NCI-H446 treated with DMSO at 0.1 percent for 48 hours (cell line): ENCODE data around the gene VIPR2.

ENCODE experiments used
- DNase-seq: peaks from one replicate; lab custom pipeline; 2025; lab: John Stamatoyannopoulos, UW

VIPR2 gene

GRCh38 chr7:159158125-159158887 is 13.6 kb upstream of the VIPR2 start:
- DNase-seq, result no peak

- DNase-seq, result no peak
Measured at GRCh38 chr7:159157714-159158113, 13.0 kb upstream of the VIPR2 start.

- DNase-seq, result no peak
Measured at GRCh38 chr7:159156436-159157245, 12.0 kb upstream of the VIPR2 start.

GRCh38 chr7:159155410-159155809 is 10.7 kb upstream of the VIPR2 start:
- no peak for DNase-seq

DNA sequence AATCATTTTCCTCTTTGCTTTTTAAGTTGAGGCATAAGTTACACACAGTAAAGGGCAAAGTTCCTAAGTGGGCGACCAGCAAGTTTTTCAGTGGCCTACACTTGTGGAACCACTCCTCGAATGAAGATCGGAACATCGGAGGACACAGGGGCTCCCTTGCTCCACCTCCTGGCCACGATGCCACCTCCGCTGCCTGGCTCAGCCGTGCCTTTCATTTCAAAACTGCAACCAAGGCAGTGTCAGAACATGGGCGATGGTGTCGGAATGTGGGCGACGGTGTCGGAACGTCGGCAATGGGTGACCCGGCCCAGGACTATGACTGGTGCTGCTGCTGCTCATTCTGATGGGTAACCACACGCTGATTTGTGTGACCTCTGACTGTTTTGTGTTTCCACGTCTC is 9.6 kb upstream of the VIPR2 start:
- no peak for DNase-seq

GRCh38 chr7:159153511-159153910 is 8.8 kb upstream of the VIPR2 start:
- DNase-seq, result no peak

DNA sequence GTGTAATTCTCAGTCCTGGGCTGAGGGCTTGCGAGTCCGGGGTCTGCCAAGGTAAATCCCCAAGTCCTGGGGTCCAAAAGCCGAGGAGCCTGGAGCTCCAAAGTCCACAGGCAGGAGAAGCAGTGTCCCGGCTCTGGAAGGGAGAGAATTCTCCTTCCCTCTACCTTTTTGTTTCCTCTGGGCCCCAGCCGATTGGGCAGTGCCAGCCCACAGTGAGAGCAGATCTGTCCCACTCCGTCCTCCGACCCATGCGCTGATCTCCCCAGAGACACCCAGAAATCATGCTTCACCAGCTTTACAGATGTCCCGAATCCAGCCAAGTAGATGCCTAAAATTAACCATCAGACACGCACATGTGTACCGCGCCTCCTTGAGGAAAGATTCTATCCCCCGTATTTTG is 8.1 kb upstream of the VIPR2 start:
- no peak for DNase-seq

GRCh38 chr7:159151231-159151630 is 6.6 kb upstream of the VIPR2 start:
- DNase-seq, result no peak

DNA sequence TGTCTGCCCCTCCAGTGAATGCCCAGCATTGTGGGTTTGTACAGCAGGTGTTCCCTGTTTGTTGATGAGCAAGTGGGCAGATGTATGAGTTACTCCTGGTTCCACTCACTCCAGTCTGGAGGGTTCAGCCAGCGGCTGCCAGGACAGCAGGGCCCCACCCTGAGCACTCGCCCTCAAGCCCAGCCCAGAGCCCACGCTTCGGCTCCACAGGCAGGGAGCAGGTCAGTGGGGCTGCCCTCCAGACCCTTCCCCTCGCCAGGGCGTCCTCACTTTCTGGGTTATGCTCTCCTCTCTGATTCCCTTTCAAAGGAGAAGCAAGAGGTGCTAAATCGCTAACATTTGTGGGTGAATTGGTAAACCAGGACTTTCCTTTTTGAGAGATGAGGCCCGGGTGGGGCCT is 4.8 kb upstream of the VIPR2 start:
- no peak for DNase-seq

DNA sequence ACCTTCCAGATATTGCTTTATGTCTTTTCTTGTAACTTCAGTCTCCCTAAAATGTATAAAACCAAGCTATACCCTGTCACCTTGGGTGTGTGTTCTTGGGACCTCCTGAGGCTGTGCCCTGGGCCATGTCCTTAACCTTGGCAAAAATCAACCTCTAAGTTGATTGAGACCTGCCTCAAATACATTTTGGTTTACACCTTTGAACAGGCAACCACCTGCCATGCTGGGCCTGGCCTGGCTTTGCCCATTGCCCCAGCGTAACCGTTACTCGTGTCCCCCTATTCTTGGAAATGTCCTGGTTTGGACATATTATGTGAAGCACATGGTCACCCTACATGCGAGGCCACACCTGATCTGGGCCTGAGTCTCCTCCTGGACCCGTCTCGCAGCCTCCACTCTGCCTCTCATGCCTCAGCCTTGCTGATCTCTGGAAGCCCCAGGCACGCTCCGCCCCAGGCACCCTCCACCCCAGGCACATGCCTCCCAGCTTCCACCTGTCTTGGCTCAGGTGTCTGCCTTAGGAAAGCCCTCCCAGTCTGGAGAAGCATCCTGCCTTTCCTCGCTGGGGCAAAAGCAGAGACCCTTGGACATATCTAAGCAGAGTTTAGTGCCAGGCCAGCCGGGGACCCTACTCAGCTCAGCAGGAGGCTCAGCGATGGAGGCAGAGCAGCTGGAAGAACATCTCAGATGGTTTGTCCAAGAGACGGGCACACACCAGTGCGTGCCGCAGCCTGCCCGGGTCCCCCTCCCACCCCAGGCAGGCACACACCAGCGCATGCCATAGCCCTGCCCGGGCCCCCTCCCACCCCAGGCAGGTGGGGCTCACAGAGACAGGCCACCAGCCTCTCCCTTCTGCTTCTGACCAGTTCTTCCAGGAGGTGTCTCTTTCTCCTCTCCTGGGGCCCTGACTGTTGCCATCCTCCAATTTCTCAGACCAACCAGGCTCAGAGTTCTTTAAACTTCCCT is 4.0 kb upstream of the VIPR2 start:
- DNase-seq, result no peak

DNA sequence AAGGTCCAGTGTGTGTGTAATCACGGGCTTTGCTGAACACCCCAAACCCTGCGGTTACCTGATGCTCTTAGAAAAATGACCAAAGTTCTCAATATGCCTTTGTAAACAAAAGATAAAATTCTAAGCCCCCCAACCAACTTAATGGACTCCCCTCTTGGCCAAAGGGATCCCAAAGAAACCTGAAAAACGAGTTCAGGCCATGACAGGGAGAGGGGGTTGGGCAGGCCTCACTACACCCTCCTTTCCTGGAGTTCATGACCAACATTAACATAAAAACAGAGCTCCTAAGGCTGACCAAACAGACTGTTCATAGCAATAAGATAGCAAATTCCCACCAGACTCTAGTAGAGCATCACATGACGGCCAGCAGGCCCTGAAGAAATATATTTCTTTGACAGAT is 3.0 kb upstream of the VIPR2 start:
- no peak for DNase-seq

- no peak for DNase-seq
Measured at GRCh38 chr7:159147246-159147645, 2.6 kb upstream of the VIPR2 start.

GRCh38 chr7:159146084-159146858 is 1.6 kb upstream of the VIPR2 start:
- no peak for DNase-seq

GRCh38 chr7:159145490-159145855 is 806 bp upstream of the VIPR2 start:
- no peak for DNase-seq

- no peak for DNase-seq
Measured at GRCh38 chr7:159143780-159144757, 598 bp downstream of the VIPR2 start.

DNA sequence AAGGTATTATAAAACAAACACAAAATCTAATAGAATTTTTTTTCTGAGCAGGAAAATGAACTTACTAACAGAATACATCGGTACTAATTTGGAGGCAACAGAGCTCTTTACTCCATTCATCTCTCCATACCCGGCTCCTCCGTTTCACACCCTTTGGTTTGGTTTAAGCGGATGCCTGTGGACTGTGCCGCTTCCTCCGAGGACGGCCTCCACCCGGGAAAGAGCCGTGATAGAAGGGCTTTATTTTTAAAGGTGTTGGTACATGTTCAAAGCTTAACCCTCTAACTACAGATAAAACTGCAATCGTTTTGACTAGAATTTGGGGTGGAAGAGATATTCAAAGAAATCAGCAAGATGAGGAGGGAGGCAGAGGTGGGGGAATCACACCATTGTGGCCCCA is 1.9 kb downstream of the VIPR2 start:
- no peak for DNase-seq

GRCh38 chr7:159142199-159142598 is 2.5 kb downstream of the VIPR2 start:
- no peak for DNase-seq

DNA sequence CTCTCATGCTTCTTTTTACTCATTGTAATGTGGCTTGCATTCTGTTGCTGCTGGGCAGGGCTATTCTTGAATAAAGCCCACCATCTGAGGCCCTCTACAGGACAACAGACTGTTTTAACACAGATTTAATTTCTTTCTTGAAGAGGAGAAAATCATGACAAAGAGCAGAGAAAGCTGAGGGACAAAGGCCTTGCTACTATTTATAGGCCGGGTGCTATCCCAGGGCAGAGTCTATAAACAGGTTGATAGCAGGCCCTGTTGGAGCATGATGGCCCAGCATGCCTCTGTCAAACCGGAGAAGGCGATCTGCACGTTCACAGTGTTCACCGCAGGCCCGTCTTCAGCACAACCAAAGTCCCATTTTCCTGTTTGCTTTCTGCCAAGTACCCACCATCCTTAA is 3.0 kb downstream of the VIPR2 start:
- DNase-seq, result no peak

GRCh38 chr7:159141167-159141566 is 3.5 kb downstream of the VIPR2 start:
- DNase-seq, result no peak

GRCh38 chr7:159140170-159140910 is 4.3 kb downstream of the VIPR2 start:
- no peak for DNase-seq
